SK-N-SH treated with all-trans-retinoic acid at 6 μM for 48 hours (cell line): ENCODE results near the gene MRPL36.

Experiments
- ATAC-seq: fragments of 200-7000 bp; cut with Tn5 transposase; 3 replicates; pipeline ENCODE4 v1.9.1; 2020; ENCODE audit warnings: mild to moderate bottlenecking, moderate library complexity
- ARNTL ChIP-seq: fragments of 450-650 bp; formaldehyde crosslinking; IDR thresholded peaks from 2 replicates; pipeline ENCODE4 v1.5.0; 2020; ENCODE audit warnings: low read depth, mild to moderate bottlenecking, moderate library complexity, borderline replicate concordance
- BACH2 ChIP-seq: fragments of 250-450 bp; sonication (Bioruptor Pico); IDR thresholded peaks from 2 replicates; pipeline ENCODE4 v1.9.0; 2021; ENCODE audit warnings: mild to moderate bottlenecking, borderline replicate concordance
- CSDC2 ChIP-seq: fragments of 250-450 bp; sonication (Bioruptor Pico); IDR thresholded peaks from 2 replicates; pipeline ENCODE4 v1.5.0; 2020; ENCODE audit warnings: mild to moderate bottlenecking, moderate library complexity
- ESRRG ChIP-seq: fragments of 250-450 bp; sonication (Bioruptor Pico); IDR thresholded peaks from 2 replicates; pipeline ENCODE4 v1.6.1; 2021; ENCODE audit warnings: mild to moderate bottlenecking
- GLIS3 ChIP-seq: fragments of 250-450 bp; sonication (Bioruptor Pico); IDR thresholded peaks from 2 replicates; pipeline ENCODE4 v1.5.0; 2020; ENCODE audit warnings: mild to moderate bottlenecking, moderate library complexity
- ISL1 ChIP-seq: fragments of 250-450 bp; sonication (Bioruptor Pico); IDR thresholded peaks from 2 replicates; pipeline ENCODE4 v2.1.2; 2022; ENCODE audit warnings: mild to moderate bottlenecking, moderate library complexity
- OSR1 ChIP-seq: fragments of 250-450 bp; sonication (Bioruptor Pico); IDR thresholded peaks from 2 replicates; pipeline ENCODE4 v1.8.0; 2022; ENCODE audit warnings: moderate library complexity, mild to moderate bottlenecking, inconsistent platforms
- RARB ChIP-seq: fragments of 250-450 bp; sonication (Bioruptor Pico); IDR thresholded peaks from 2 replicates; pipeline ENCODE4 v1.8.0; 2021; ENCODE audit warnings: mild to moderate bottlenecking, moderate library complexity
- SNAI2 ChIP-seq: fragments of 250-450 bp; sonication (Bioruptor Pico); IDR thresholded peaks from 2 replicates; pipeline ENCODE4 v1.5.0; 2020; ENCODE audit warnings: mild to moderate bottlenecking, moderate library complexity
- TCF4 ChIP-seq: fragments of 250-450 bp; sonication (Bioruptor Pico); IDR thresholded peaks from 2 replicates; pipeline ENCODE4 v1.8.0; 2021; ENCODE audit warnings: mild to moderate bottlenecking, moderate library complexity, borderline replicate concordance
- TOX ChIP-seq: fragments of 250-450 bp; sonication (Bioruptor Pico); IDR thresholded peaks from 2 replicates; pipeline ENCODE4 v1.8.0; 2021; ENCODE audit warnings: mild to moderate bottlenecking, moderate library complexity, borderline replicate concordance
- ZC3H10 ChIP-seq: fragments of 250-450 bp; sonication (Bioruptor Pico); IDR thresholded peaks from 2 replicates; pipeline ENCODE4 v1.5.1; 2021; ENCODE audit warnings: mild to moderate bottlenecking, moderate library complexity
- ZFP3 ChIP-seq: fragments of 250-450 bp; sonication (Bioruptor Pico); IDR thresholded peaks from 2 replicates; pipeline ENCODE4 v1.5.0; 2020; ENCODE audit warnings: mild to moderate bottlenecking, moderate library complexity
- ZFP30 ChIP-seq: fragments of 450-650 bp; formaldehyde crosslinking; IDR thresholded peaks from 2 replicates; pipeline ENCODE4 v1.5.0; 2022; ENCODE audit warnings: mild to moderate bottlenecking, moderate library complexity
- ZNF565 ChIP-seq: fragments of 450-650 bp; formaldehyde crosslinking; conservative IDR thresholded peaks from 2 replicates; pipeline ENCODE4 v1.5.0; 2020; ENCODE audit warnings: low read depth, mild to moderate bottlenecking, moderate library complexity
- ZNF70 ChIP-seq: fragments of 450-650 bp; formaldehyde crosslinking; IDR thresholded peaks from 2 replicates; pipeline ENCODE4 v1.5.0; 2020; ENCODE audit warnings: mild to moderate bottlenecking, moderate library complexity
- ZNF8 ChIP-seq: fragments of 450-650 bp; formaldehyde crosslinking; IDR thresholded peaks from 2 replicates; pipeline ENCODE4 v1.5.0; 2020; ENCODE audit warnings: mild to moderate bottlenecking, moderate library complexity
- TF ChIP-seq, protein P1 (sequence below): fragments of 250-450 bp; sonication (Bioruptor Pico); IDR thresholded peaks from 2 replicates; pipeline ENCODE4 v1.8.0; 2020; ENCODE audit warnings: mild to moderate bottlenecking, moderate library complexity, borderline replicate concordance
- TF ChIP-seq, protein P2 (sequence below): fragments of 250-450 bp; sonication (Bioruptor Pico); IDR thresholded peaks from 2 replicates; pipeline ENCODE4 v1.5.0; 2020; ENCODE audit warnings: mild to moderate bottlenecking, moderate library complexity
- TF ChIP-seq, protein P3 (sequence below): fragments of 250-450 bp; sonication (Bioruptor Pico); IDR thresholded peaks from 2 replicates; pipeline ENCODE4 v1.5.1; 2020; ENCODE audit warnings: low read depth, mild to moderate bottlenecking, moderate library complexity
- TF ChIP-seq, protein P4 (sequence below): fragments of 250-450 bp; sonication (Bioruptor Pico); IDR thresholded peaks from 2 replicates; pipeline ENCODE4 v1.5.1; 2021; ENCODE audit warnings: mild to moderate bottlenecking, moderate library complexity
- TF ChIP-seq, protein P5 (sequence below): fragments of 250-450 bp; sonication (Bioruptor Pico); IDR thresholded peaks from 2 replicates; pipeline ENCODE4 v1.8.0; 2021; ENCODE audit warnings: low read depth, mild to moderate bottlenecking, moderate library complexity, borderline replicate concordance

The MRPL36 gene

DNA sequence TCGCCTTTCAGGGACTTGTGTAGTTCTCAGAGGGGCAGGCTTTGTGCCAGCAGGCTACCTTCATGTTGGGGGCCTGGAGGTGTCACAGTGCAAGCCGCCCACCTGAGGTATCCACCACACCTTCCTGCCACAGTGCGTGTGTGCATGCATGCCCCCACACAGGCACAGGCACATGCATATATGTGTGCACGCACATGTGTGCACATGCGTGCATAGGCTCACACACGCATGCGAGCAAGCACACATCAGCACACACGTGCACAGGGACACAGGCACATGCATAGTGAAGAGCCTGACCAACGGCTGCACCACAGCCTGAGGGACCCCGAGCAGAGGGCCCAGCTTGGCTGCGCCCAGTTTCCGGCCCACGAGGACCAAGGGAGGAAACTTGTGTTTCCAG lies 46.9 kb upstream of the MRPL36 start:
- ATAC-seq = no peak
- TF ChIP-seq SNAI2 (CRISPR knock-in tag) (no peak), TOX (CRISPR knock-in tag) (no peak), TCF4 (no peak), ZFP30 (CRISPR knock-in tag) (no peak), ZNF70 (CRISPR knock-in tag) (no peak), ESRRG (CRISPR knock-in tag) (no peak), BACH2 (CRISPR knock-in tag) (no peak), GLIS3 (no peak), ZNF565 (CRISPR knock-in tag) (no peak), ARNTL (CRISPR knock-in tag) (no peak), ZNF8 (CRISPR knock-in tag) (no peak), OSR1 (CRISPR knock-in tag) (no peak), CSDC2 (CRISPR knock-in tag) (no peak)
- TF ChIP-seq, protein P1, sequence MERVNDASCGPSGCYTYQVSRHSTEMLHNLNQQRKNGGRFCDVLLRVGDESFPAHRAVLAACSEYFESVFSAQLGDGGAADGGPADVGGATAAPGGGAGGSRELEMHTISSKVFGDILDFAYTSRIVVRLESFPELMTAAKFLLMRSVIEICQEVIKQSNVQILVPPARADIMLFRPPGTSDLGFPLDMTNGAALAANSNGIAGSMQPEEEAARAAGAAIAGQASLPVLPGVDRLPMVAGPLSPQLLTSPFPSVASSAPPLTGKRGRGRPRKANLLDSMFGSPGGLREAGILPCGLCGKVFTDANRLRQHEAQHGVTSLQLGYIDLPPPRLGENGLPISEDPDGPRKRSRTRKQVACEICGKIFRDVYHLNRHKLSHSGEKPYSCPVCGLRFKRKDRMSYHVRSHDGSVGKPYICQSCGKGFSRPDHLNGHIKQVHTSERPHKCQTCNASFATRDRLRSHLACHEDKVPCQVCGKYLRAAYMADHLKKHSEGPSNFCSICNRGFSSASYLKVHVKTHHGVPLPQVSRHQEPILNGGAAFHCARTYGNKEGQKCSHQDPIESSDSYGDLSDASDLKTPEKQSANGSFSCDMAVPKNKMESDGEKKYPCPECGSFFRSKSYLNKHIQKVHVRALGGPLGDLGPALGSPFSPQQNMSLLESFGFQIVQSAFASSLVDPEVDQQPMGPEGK = no peak
- TF ChIP-seq, protein P2, sequence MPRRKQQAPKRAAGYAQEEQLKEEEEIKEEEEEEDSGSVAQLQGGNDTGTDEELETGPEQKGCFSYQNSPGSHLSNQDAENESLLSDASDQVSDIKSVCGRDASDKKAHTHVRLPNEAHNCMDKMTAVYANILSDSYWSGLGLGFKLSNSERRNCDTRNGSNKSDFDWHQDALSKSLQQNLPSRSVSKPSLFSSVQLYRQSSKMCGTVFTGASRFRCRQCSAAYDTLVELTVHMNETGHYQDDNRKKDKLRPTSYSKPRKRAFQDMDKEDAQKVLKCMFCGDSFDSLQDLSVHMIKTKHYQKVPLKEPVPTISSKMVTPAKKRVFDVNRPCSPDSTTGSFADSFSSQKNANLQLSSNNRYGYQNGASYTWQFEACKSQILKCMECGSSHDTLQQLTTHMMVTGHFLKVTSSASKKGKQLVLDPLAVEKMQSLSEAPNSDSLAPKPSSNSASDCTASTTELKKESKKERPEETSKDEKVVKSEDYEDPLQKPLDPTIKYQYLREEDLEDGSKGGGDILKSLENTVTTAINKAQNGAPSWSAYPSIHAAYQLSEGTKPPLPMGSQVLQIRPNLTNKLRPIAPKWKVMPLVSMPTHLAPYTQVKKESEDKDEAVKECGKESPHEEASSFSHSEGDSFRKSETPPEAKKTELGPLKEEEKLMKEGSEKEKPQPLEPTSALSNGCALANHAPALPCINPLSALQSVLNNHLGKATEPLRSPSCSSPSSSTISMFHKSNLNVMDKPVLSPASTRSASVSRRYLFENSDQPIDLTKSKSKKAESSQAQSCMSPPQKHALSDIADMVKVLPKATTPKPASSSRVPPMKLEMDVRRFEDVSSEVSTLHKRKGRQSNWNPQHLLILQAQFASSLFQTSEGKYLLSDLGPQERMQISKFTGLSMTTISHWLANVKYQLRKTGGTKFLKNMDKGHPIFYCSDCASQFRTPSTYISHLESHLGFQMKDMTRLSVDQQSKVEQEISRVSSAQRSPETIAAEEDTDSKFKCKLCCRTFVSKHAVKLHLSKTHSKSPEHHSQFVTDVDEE (CRISPR knock-in tag) = no peak
- TF ChIP-seq, protein P3, sequence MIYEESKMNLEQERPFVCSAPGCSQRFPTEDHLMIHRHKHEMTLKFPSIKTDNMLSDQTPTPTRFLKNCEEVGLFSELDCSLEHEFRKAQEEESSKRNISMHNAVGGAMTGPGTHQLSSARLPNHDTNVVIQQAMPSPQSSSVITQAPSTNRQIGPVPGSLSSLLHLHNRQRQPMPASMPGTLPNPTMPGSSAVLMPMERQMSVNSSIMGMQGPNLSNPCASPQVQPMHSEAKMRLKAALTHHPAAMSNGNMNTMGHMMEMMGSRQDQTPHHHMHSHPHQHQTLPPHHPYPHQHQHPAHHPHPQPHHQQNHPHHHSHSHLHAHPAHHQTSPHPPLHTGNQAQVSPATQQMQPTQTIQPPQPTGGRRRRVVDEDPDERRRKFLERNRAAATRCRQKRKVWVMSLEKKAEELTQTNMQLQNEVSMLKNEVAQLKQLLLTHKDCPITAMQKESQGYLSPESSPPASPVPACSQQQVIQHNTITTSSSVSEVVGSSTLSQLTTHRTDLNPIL (CRISPR knock-in tag) = no peak
- TF ChIP-seq, protein P4, sequence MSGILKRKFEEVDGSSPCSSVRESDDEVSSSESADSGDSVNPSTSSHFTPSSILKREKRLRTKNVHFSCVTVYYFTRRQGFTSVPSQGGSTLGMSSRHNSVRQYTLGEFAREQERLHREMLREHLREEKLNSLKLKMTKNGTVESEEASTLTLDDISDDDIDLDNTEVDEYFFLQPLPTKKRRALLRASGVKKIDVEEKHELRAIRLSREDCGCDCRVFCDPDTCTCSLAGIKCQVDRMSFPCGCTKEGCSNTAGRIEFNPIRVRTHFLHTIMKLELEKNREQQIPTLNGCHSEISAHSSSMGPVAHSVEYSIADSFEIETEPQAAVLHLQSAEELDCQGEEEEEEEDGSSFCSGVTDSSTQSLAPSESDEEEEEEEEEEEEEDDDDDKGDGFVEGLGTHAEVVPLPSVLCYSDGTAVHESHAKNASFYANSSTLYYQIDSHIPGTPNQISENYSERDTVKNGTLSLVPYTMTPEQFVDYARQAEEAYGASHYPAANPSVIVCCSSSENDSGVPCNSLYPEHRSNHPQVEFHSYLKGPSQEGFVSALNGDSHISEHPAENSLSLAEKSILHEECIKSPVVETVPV (CRISPR knock-in tag) = no peak
- TF ChIP-seq, protein P5, sequence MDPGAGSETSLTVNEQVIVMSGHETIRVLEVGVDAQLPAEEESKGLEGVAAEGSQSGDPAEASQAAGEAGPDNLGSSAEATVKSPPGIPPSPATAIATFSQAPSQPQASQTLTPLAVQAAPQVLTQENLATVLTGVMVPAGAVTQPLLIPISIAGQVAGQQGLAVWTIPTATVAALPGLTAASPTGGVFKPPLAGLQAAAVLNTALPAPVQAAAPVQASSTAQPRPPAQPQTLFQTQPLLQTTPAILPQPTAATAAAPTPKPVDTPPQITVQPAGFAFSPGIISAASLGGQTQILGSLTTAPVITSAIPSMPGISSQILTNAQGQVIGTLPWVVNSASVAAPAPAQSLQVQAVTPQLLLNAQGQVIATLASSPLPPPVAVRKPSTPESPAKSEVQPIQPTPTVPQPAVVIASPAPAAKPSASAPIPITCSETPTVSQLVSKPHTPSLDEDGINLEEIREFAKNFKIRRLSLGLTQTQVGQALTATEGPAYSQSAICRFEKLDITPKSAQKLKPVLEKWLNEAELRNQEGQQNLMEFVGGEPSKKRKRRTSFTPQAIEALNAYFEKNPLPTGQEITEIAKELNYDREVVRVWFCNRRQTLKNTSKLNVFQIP (CRISPR knock-in tag) = no peak

DNA sequence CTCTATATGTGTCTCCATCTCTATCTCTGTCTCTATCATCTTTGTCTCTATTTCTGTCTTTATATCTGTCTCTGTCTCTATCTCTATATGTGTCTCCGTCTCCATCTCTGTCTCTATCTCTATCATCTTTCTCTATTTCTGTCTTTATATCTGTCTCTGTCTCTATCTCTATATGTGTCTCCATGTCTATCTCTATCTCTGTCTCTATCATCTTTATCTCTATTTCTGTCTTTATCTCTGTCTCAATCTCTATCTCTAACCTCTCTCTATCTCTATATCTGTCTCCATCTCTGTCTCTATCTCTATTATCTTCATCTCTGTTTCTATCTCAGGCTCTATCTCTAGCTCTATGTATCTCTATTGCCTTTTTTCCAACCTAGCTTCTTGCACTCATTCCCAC lies 46.1 kb upstream of the MRPL36 start:
- ATAC-seq = no peak
- TF ChIP-seq, protein P4 (CRISPR knock-in tag) = no peak
- TF ChIP-seq TCF4 (no peak), TOX (CRISPR knock-in tag) (no peak), ZFP30 (CRISPR knock-in tag) (no peak), ZC3H10 (CRISPR knock-in tag) (no peak), RARB (CRISPR knock-in tag) (no peak), BACH2 (CRISPR knock-in tag) (no peak), ARNTL (CRISPR knock-in tag) (no peak), OSR1 (CRISPR knock-in tag) (no peak), ISL1 (CRISPR knock-in tag) (no peak), GLIS3 (no peak), ZNF565 (CRISPR knock-in tag) (no peak), ZFP3 (CRISPR knock-in tag) (no peak), ZNF70 (CRISPR knock-in tag) (no peak), SNAI2 (CRISPR knock-in tag) (no peak)
- TF ChIP-seq, protein P5 (CRISPR knock-in tag) = no peak
- TF ChIP-seq, protein P3 (CRISPR knock-in tag) = no peak
- TF ChIP-seq, protein P1 = no peak
